Smooth muscle cell (in vitro differentiated cells): ENCODE results near the gene PTPRN2. TPM values are rescaled to one million over a fixed set of nuclear protein-coding genes. Genes with fewer than 3 reads are reported as not detected.

Experiments used
- DNase-seq: peaks from one replicate; lab custom pipeline; 2025; ENCODE audit not compliant: unreplicated experiment; lab: John Stamatoyannopoulos, UW
- H2AFZ ChIP-seq: fragments of 200-600 bp; sonication (generic); 2 replicates; pipeline ENCODE4 v1.6.0; 2016; ENCODE audit warnings: antibody characterized with exemption, low read depth, mild to moderate bottlenecking
- H3F3A ChIP-seq: fragments of 200-600 bp; sonication (generic); 2 replicates; pipeline ENCODE4 v1.6.0; 2017; ENCODE audit warnings: antibody characterized with exemption, low read depth
- H3K27ac ChIP-seq: fragments of 200-600 bp; sonication (generic); 2 replicates; pipeline ENCODE4 v1.5.1; 2016; ENCODE audit warnings: low read depth, mild to moderate bottlenecking
- H3K27me3 ChIP-seq: fragments of 200-600 bp; sonication (generic); 2 replicates; pipeline ENCODE4 v1.6.1; 2016; ENCODE audit warnings: low read depth, mild to moderate bottlenecking
- H3K36me3 ChIP-seq: fragments of 200-600 bp; sonication (generic); 2 replicates; pipeline ENCODE4 v1.5.1; 2016; ENCODE audit warnings: low read depth
- H3K4me1 ChIP-seq: fragments of 200-600 bp; sonication (generic); 2 replicates; pipeline ENCODE4 v1.5.1; 2016; ENCODE audit warnings: low read depth
- H3K4me2 ChIP-seq: fragments of 200-600 bp; sonication (generic); 2 replicates; pipeline ENCODE4 v1.6.0; 2016; ENCODE audit warnings: mild to moderate bottlenecking
- H3K4me3 ChIP-seq: fragments of 200-600 bp; sonication (generic); 2 replicates; pipeline ENCODE4 v1.5.1; 2016; ENCODE audit warnings: mild to moderate bottlenecking
- H3K79me2 ChIP-seq: fragments of 200-600 bp; sonication (generic); 2 replicates; pipeline ENCODE4 v1.6.0; 2016; ENCODE audit warnings: low read depth, mild to moderate bottlenecking
- H3K9ac ChIP-seq: fragments of 200-600 bp; sonication (generic); 2 replicates; pipeline ENCODE4 v1.6.0; 2016; ENCODE audit warnings: low read depth
- H3K9me3 ChIP-seq: fragments of 200-600 bp; sonication (generic); replicated peaks from 2 replicates; pipeline ENCODE4 v1.5.1; 2016; ENCODE audit warnings: low read depth
- H4K20me1 ChIP-seq: fragments of 200-600 bp; sonication (generic); 2 replicates; pipeline ENCODE4 v1.6.0; 2016; ENCODE audit warnings: low read depth
- CTCF ChIP-seq: fragments of 200-600 bp; sonication (generic); IDR thresholded peaks from 2 replicates; pipeline ENCODE4 v1.5.1; 2017; ENCODE audit warnings: borderline replicate concordance, mild to moderate bottlenecking, antibody characterized with exemption; ENCODE audit not compliant: insufficient read depth, poor library complexity, severe bottlenecking
- WGBS: methylation state at CpG from one replicate; pipeline ENCODE4 v1.1.7; 2016; ENCODE audit warnings: low lambda C conversion rate; 5-methylcytosine and 5-hydroxymethylcytosine counted together
- polyA plus RNA-seq: library from polyadenylated mRNA; unstranded; fragments of >200 nt; fragmentation: Nextera tagmentation; extraction: Ambion mirVana; gene quantifications from 2 replicates; pipeline ENCODE4 v1.2.1, GENCODE V29; 2016
- total RNA-seq: library from RNA; depleted of rRNA; stranded (reverse); fragments of >200 nt; gene quantifications from 2 replicates; pipeline ENCODE4 v1.2.3, GENCODE V29; 2014

The PTPRN2 gene
- total and polyA plus RNA-seq, 2 experiments from 2014 or later, result 0.09 to 0.87 TPM

- TF ChIP-seq CTCF, result no peak
- Histone ChIP-seq H3K79me2 (no peaks in the 10 kb centered on the region), H3K4me2 (no peak overlapping the region), H3K36me3 (no peaks in the 10 kb centered on the region), H3K27ac (no peak overlapping the region), H4K20me1 (no peaks in the 10 kb centered on the region), H3K9ac (no peak overlapping the region), H3K4me1 (no peaks in the 10 kb centered on the region), H3F3A (no peaks in the 10 kb centered on the region), H3K4me3 (no peak overlapping the region), H3K27me3 (no peaks in the 10 kb centered on the region), H3K9me3 (no peaks in the 10 kb centered on the region), H2AFZ (no peak overlapping the region)
- whole genome bisulfite sequencing, result 84% methylated on average over 35 of the region's 35 CpGs
- DNase-seq, result no peak
Measured at GRCh38 chr7:158389514-158390425, 197.9 kb downstream of the PTPRN2 start.

DNA sequence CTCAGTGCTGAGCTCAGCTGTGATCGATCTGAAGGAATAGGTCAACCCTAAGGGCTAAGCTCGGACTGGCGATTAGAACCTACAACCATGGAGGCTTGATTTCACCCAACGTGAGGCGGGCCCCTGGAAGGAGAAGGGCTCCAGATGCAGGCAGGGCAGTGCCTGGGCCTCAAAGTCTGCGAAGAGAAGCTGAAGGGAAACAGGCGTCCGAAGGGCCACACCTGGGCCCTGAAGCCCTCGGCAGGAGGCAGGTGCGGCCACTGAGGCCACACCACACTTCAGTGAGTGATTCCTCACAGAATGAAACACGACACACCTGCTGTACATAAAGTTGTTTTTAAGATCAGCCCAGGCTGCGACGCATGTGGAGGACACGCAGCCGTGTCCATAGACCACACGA is 198.7 kb downstream of the PTPRN2 start:
- TF ChIP-seq CTCF, result no peak
- WGBS, result 94% methylated on average over 16 of the region's 16 CpGs
- Histone ChIP-seq H3K27ac (no peak overlapping the region), H3F3A (no peaks in the 10 kb centered on the region), H2AFZ (no peak overlapping the region), H3K36me3 (no peaks in the 10 kb centered on the region), H3K4me1 (no peaks in the 10 kb centered on the region), H3K9ac (no peak overlapping the region), H4K20me1 (no peaks in the 10 kb centered on the region), H3K27me3 (no peaks in the 10 kb centered on the region), H3K4me3 (no peak overlapping the region), H3K4me2 (no peak overlapping the region), H3K9me3 (no peaks in the 10 kb centered on the region), H3K79me2 (no peaks in the 10 kb centered on the region)
- no peak for DNase-seq

- H3K4me1 ChIP-seq, result no peaks in the 10 kb centered on the region
- H3K9ac ChIP-seq, result no peak overlapping the region
- H3K4me2 ChIP-seq, result no peak overlapping the region
- no peaks in the 10 kb centered on the region for H3K9me3 ChIP-seq
- no peaks in the 10 kb centered on the region for H3K79me2 ChIP-seq
- no peak for TF ChIP-seq CTCF
- H3K4me3 ChIP-seq, result no peak overlapping the region
- DNase-seq, result no peak
- H3K27me3 ChIP-seq, result no peaks in the 10 kb centered on the region
- no peaks in the 10 kb centered on the region for H3F3A ChIP-seq
- no peak overlapping the region for H2AFZ ChIP-seq
- H4K20me1 ChIP-seq, result no peaks in the 10 kb centered on the region
- H3K27ac ChIP-seq, result no peak overlapping the region
- 85% methylated on average over 15 of the region's 15 CpGs for WGBS
- H3K36me3 ChIP-seq, result no peaks in the 10 kb centered on the region
Measured at GRCh38 chr7:158388072-158388471, 199.6 kb downstream of the PTPRN2 start.

DNA sequence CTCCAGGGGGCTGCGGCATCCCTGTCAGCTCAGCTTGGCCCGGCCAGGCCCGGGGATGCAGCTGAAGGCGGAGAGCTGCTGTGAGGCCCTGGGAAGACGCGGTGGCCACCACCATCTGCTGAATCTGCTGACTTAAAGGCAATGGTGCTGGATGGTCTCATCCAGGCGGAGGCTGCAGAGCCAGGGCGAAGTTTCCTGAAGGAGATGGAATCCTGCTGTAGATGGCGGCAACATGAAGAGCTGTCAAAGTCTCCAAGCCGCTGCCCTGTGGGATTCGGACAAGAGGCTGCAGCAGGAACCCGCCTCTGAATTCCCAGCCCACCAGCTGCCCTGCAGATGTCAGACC is 200.1 kb downstream of the PTPRN2 start:
- Histone ChIP-seq H3K9me3 (no peaks in the 10 kb centered on the region), H3K27ac (no peak overlapping the region), H3K36me3 (no peaks in the 10 kb centered on the region), H4K20me1 (no peaks in the 10 kb centered on the region), H3F3A (no peaks in the 10 kb centered on the region), H3K9ac (no peak overlapping the region), H3K4me2 (no peak overlapping the region), H3K4me1 (no peaks in the 10 kb centered on the region), H3K27me3 (no peaks in the 10 kb centered on the region), H2AFZ (no peak overlapping the region), H3K79me2 (no peaks in the 10 kb centered on the region), H3K4me3 (no peak overlapping the region)
- TF ChIP-seq CTCF, result no peak
- no peak for DNase-seq
- 87% methylated on average over 12 of the region's 12 CpGs for WGBS
